Upper lobe of left lung (tissue), 6 donors: ENCODE data around the gene BCKDHA. TPM values are rescaled to one million over a fixed set of nuclear protein-coding genes. Genes with fewer than 3 reads are reported as not detected.
"Not testable (repeated sequence)": the region's sequence is repeated elsewhere in the genome, so short reads cannot be mapped to it uniquely, and the experiment has no call there.

ENCODE experiments used
- ATAC-seq, 2 donors: fragments of 200-7000 bp; cut with Tn5 transposase; one replicate each; pipeline ENCODE4 v1.9.1; 2022; ENCODE audit warnings: mild to moderate bottlenecking in 2 of 2, moderate library complexity in 2 of 2; ENCODE audit not compliant: low FRiP score in 2 of 2
- DNase-seq, 2 donors: peaks; one replicate each; pipeline ENCODE4 v3.0.0-alpha.2; 2019 to 2020
- H3K27ac ChIP-seq, 4 donors: fragments of 200-600 bp; sonication (generic); one replicate each; pipeline ENCODE4 v1.5.1; 2016 to 2019
- H3K27me3 ChIP-seq, 4 donors: fragments of 200-600 bp; sonication (generic); one replicate each; pipeline ENCODE4 v1.5.1; 2017 to 2019
- H3K36me3 ChIP-seq, 4 donors: fragments of 200-600 bp; sonication (generic); one replicate each; pipeline ENCODE4 v1.5.1; 2016 to 2019
- H3K4me1 ChIP-seq, 4 donors: fragments of 200-600 bp; sonication (generic); one replicate each; pipeline ENCODE4 v1.5.1; 2018 to 2019
- H3K4me3 ChIP-seq, 4 donors: fragments of 200-600 bp; sonication (generic); one replicate each; pipeline ENCODE4 v1.5.1; 2017 to 2019; ENCODE audit warnings: mild to moderate bottlenecking in 2 of 4, moderate library complexity in 1 of 4
- H3K9me3 ChIP-seq, 4 donors: fragments of 200-600 bp; sonication (generic); one replicate each; pipeline ENCODE4 v1.5.1; 2018 to 2019
- EP300 ChIP-seq, 4 donors: sonication (generic); formaldehyde crosslinking; IDR thresholded peaks; one replicate each; pipeline ENCODE4 v1.5.1; 2017; ENCODE audit warnings: antibody characterized with exemption in 4 of 4, control low read depth in 2 of 4
- POLR2A ChIP-seq, 4 donors: fragments of 450-650 bp; IDR thresholded peaks; one replicate each; pipeline ENCODE4 v1.5.1; 2016 to 2017; ENCODE audit warnings: antibody characterized with exemption in 4 of 4, mild to moderate bottlenecking in 2 of 4
- POLR2AphosphoS5 ChIP-seq, 2 donors: sonication (generic); formaldehyde crosslinking; IDR thresholded peaks; one replicate each; pipeline ENCODE4 v1.5.1; 2017; ENCODE audit warnings: antibody characterized with exemption in 2 of 2
- WGBS, 2 donors: methylation state at CpG; one replicate each; pipeline ENCODE4 v1.1.5; 2017 to 2018; 5-methylcytosine and 5-hydroxymethylcytosine counted together
- small RNA-seq, 4 donors: library from RNA; depleted of rRNA; stranded (forward); fragments of <200 nt; gene quantifications; one replicate each; pipeline ENCODE3, GENCODE V24; 2016
- total RNA-seq, 6 donors: library from RNA; depleted of rRNA in 4 of 6; stranded (reverse); fragments of >200 nt in 4 of 6; gene quantifications; one replicate each; pipeline versions ENCODE4 v1.1.0 to v1.2.1, GENCODE V29; 2016 to 2021
- TF ChIP-seq, protein P1 (sequence below), 6 experiments: fragments of 450-650 bp in 4 of 6; fragments of 200-600 bp in 2 of 6; sonication (generic) in 2 of 6; IDR thresholded peaks; one replicate each; pipeline ENCODE4 v1.5.1; 2016 to 2019; ENCODE audit warnings: antibody characterized with exemption in 6 of 6
- donor health status: DM: no; HTN: no; CAD: no; lungs with moderate emphysema.
- donor health status: DM: no; HTN: yes; CAD: no; lungs with severe emphysema.

BCKDHA gene
- total RNA-seq, 6 donors from 2014 or later, result 28.4 to 71.7 (median 63.3) TPM

DNA sequence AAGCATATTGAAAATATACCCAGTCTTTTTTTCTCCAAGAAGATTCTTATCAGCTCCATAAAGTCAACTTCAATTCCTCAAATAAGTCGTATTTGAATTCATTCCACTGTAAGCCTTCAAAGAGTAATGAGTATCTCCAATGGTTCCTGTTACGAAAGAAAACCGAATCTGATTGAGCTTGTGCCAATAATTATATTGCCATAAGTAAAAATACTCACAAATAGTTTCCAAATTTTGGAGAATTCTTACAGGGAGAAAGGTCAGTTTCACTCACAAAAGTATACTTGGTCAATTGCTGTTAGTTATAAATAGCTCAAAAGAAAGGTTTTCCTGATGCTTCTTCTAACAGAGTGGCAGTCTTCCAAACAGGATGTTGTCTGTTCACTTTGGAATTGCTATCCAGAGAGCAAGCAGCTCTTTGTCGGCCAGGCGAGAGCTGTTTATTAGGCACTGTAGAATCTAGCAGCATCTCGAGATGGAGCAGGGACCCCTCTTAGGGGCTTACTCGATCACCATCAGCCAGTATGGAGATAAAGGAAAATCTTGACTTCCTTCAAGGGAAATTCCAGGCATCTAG, 58.8 kb downstream of the BCKDHA start:
- Histone ChIP-seq H3K36me3 (no peaks in the 10 kb centered on the region), H3K9me3 (no peaks in the 10 kb centered on the region), H3K4me1 (peaks cover 11 to 22% (median 16%) of the 10 kb centered on the region in 4 donors), H3K4me3 (no peak overlapping the region), H3K27ac (peak overlapping the region; percentile 12 to 75 (median 42)), H3K27me3 (no peaks in the 10 kb centered on the region)
- DNase-seq (no peak), ATAC-seq (no peak)
- WGBS, 2 donors, result 19 to 20% methylated on average over 7 of the region's 7 CpGs
- TF ChIP-seq POLR2A (IDR thresholded peaks at IDR 0.05), result no peak
- TF ChIP-seq, protein P1, sequence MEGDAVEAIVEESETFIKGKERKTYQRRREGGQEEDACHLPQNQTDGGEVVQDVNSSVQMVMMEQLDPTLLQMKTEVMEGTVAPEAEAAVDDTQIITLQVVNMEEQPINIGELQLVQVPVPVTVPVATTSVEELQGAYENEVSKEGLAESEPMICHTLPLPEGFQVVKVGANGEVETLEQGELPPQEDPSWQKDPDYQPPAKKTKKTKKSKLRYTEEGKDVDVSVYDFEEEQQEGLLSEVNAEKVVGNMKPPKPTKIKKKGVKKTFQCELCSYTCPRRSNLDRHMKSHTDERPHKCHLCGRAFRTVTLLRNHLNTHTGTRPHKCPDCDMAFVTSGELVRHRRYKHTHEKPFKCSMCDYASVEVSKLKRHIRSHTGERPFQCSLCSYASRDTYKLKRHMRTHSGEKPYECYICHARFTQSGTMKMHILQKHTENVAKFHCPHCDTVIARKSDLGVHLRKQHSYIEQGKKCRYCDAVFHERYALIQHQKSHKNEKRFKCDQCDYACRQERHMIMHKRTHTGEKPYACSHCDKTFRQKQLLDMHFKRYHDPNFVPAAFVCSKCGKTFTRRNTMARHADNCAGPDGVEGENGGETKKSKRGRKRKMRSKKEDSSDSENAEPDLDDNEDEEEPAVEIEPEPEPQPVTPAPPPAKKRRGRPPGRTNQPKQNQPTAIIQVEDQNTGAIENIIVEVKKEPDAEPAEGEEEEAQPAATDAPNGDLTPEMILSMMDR (IDR thresholded peaks at IDR 0.05), result no peak
- no peak for TF ChIP-seq POLR2AphosphoS5 (IDR thresholded peaks at IDR 0.05)
- TF ChIP-seq EP300 (IDR thresholded peaks at IDR 0.05), result no peak

DNA sequence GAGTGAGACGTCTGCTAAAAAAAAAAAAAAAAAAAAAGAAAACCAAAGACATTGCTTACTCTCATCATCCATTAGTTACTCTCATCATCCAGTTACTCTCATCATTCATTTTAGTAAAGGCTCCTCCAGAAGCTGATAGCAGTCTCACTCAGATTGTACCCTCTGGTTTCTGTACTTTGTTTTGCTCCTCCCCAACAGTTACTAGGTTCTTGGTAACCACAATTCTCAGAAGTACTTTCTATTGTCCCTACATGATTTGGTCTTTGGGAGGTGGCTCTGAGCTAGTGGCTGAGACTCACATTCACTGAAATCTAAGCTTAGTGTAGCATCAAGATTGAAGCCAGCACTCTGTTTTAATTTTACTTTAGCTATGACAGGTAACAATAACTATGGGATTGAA, 59.6 kb downstream of the BCKDHA start:
- H3K36me3 ChIP-seq, result no peaks in the 10 kb centered on the region
- H3K27ac ChIP-seq, result peak overlapping the region in 3 of 4 donors; percentile 29 to 75 (median 55)
- 43 to 47% methylated on average over 1 of the region's 1 CpG for WGBS, 2 donors
- no peak for ATAC-seq
- H3K9me3 ChIP-seq, result no peaks in the 10 kb centered on the region
- TF ChIP-seq, protein P1 (IDR thresholded peaks at IDR 0.05), result no peak
- no peak for TF ChIP-seq EP300 (IDR thresholded peaks at IDR 0.05)
- no peaks in the 10 kb centered on the region for H3K27me3 ChIP-seq
- no peak for DNase-seq
- H3K4me3 ChIP-seq, result no peak overlapping the region
- peaks cover 11 to 22% (median 16%) of the 10 kb centered on the region in 4 donors for H3K4me1 ChIP-seq

DNA sequence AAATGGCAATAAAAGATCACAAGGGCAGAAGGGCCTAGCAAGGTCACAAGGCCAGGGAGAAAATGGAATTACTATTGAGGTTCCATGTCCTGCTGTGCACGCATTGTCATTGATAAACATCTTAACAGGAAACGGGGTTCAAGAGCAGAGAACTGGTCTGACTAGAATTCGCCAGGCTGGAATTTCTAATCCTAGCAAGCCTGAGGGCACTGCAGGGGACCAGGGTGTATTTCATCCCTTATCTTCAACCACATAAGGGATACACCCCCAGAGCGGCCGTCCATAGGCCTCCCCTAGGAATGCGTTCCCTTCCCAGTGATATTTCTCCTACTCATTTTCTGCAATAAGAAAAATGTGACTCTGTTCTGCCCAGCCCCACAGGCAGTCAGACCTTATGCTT, 64.9 kb downstream of the BCKDHA start:
- H3K9me3 ChIP-seq, result no peaks in the 10 kb centered on the region
- no peaks in the 10 kb centered on the region for H3K27me3 ChIP-seq
- no peak overlapping the region for H3K4me3 ChIP-seq
- ATAC-seq, result no peak
- no peaks in the 10 kb centered on the region for H3K36me3 ChIP-seq
- peaks cover 0 to 12% (median 9%) of the 10 kb centered on the region in 4 donors for H3K4me1 ChIP-seq
- peak overlapping the region in 1 of 4 donors; percentile 34 for H3K27ac ChIP-seq
- TF ChIP-seq, protein P1 (IDR thresholded peaks at IDR 0.05), result no peak
- TF ChIP-seq POLR2AphosphoS5 (IDR thresholded peaks at IDR 0.05), result no peak
- TF ChIP-seq POLR2A (IDR thresholded peaks at IDR 0.05), result no peak
- TF ChIP-seq EP300 (IDR thresholded peaks at IDR 0.05), result no peak
- WGBS, 2 donors, result 61 to 64% methylated on average over 6 of the region's 6 CpGs
- DNase-seq, result no peak

DNA sequence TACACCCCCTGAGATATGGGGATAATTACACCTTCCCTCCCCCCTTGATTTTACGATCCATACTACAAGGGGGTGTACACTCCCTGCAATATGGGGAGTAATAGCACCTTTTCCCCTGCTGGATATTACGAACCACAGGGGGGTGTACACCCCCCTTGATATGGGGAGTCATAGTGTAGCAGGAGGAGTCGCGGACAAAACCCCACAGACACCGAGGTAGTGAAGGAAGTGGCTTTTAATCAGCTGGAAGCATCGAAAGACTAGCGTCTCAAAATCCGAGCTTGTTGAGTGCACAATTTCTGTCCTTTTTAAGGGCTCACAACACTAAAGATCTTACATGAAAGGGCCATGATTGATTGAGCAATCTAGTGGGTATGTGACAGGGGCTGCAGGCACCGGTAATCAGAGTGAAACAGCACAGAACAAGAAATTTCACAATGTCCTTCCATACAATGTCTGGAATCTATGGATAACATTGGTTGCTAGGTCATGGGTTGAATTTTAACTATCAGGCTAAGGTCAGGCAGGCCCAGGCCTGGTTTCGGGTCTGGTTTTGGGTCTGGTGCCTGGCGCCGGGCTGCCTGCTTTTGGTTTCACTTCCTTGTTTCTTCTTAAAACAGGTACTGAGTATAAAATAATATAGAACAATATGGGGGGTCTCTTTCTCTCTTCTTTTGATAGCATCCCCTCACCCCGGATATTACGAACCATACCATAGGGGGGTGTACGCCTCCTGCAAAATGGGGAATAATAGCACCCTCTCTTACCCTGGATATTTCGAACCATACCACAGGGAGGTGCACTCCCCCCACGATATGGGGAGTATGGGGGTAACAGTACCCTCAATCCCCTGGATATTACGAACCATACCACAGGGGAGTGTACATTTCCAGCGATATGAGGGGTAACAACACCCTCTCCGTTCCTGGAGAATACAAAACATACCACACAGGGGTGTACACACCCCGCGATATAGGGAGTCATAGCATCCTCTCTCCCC, 65.9 kb downstream of the BCKDHA start:
- not testable (repeated sequence) for H3K36me3 ChIP-seq, H3K4me3 ChIP-seq, ATAC-seq, H3K27ac ChIP-seq, H3K27me3 ChIP-seq, H3K9me3 ChIP-seq, DNase-seq
- H3K4me1 ChIP-seq, result peaks cover 0 to 12% (median 6%) of the 10 kb centered on the region in 4 donors
- WGBS, 2 donors, result 67 to 77% methylated on average over 20 to 22 of the region's 22 CpGs

Small RNAs within 50 kb of the gene (small RNA-seq; reads per million reads assigned to genes)
- 0 reads per million in 4 donors for gene RF00017

Other genes with a start within 250 kb of the BCKDHA start
- 10 to 100 TPM in 4 of 6 donors, 1 to 10 TPM in 2; 5.2 to 40.6 (median 20.1) TPM for gene CYP2S1, start 204.6 kb upstream of the BCKDHA start, total RNA-seq
- gene AXL, start 178.6 kb upstream of the BCKDHA start, total RNA-seq, result 10 to 100 TPM; 28.4 to 96.9 (median 71.7) TPM
- 100 to 1,000 TPM; 152 to 351 (median 211) TPM for gene HNRNPUL1, start 133.4 kb upstream of the BCKDHA start, total RNA-seq
- 10 to 100 TPM; 22.0 to 36.7 (median 27.0) TPM for gene CCDC97, start 87.6 kb upstream of the BCKDHA start, total RNA-seq
- 100 to 1,000 TPM in 2 of 6 donors, 10 to 100 TPM in 4; 28.5 to 138 (median 76.8) TPM for gene TGFB1, start 43.9 kb upstream of the BCKDHA start, total RNA-seq
- 10 to 100 TPM in 3 of 6 donors, 1 to 10 TPM in 2, not detected in 1; 7.0 to 17.2 (median 10.3) TPM for gene B9D2, start 33.7 kb upstream of the BCKDHA start, total RNA-seq
- 10 to 100 TPM; 18.7 to 65.0 (median 29.3) TPM for gene TMEM91, start 21.3 kb upstream of the BCKDHA start, total RNA-seq
- gene EXOSC5, start 459 bp upstream of the BCKDHA start, total RNA-seq, result 10 to 100 TPM in 4 of 6 donors, 1 to 10 TPM in 1, under 1 TPM in 1; 0.89 to 18.4 (median 16.0) TPM
- gene B3GNT8, start 29.6 kb downstream of the BCKDHA start, total RNA-seq, result 10 to 100 TPM; 10.0 to 39.1 (median 23.4) TPM
- 10 to 100 TPM; 28.9 to 63.1 (median 38.3) TPM for gene DMAC2, start 42.1 kb downstream of the BCKDHA start, total RNA-seq
- not detected for gene ERICH4, start 45.3 kb downstream of the BCKDHA start, total RNA-seq
- 10 to 100 TPM in 4 of 6 donors, 1 to 10 TPM in 2; 2.3 to 22.4 (median 16.3) TPM for gene CEACAM21, start 178.3 kb downstream of the BCKDHA start, total RNA-seq
- gene CEACAM4, start 229.3 kb downstream of the BCKDHA start, total RNA-seq, result 1 to 10 TPM; 1.7 to 8.6 (median 5.0) TPM